CD4-positive, CD25-positive, alpha-beta regulatory T cell (primary cell): Measurements from ENCODE around the gene PARD3. TPM values are rescaled to one million over a fixed set of nuclear protein-coding genes. Genes with fewer than 3 reads are reported as not detected.
"Not testable (repeated sequence)": the region's sequence is repeated elsewhere in the genome, so short reads cannot be mapped to it uniquely, and the experiment has no call there.

Experiments
- ATAC-seq, 2 donors: fragments of 150-1000 bp; cut with Tn5 transposase; one replicate each; pipeline ENCODE4 v1.10.0; 2021; ENCODE audit warnings: low read depth in 2 of 2, moderate number of reproducible peaks in 2 of 2, moderate library complexity in 1 of 2
- DNase-seq, 3 donors: peaks; one replicate each; pipeline versions ENCODE4 v3.0.0 to v3.0.0-alpha.2; 2012 to 2022; ENCODE audit warnings: mixed read lengths in 1 of 3
- H3K27ac ChIP-seq: one replicate; pipeline ENCODE4 v1.7.0; 2013; ENCODE audit warnings: mild to moderate bottlenecking, low read length; ENCODE audit not compliant: insufficient read depth, poor library complexity, severe bottlenecking
- H3K27me3 ChIP-seq: one replicate; pipeline ENCODE4 v1.7.0; 2013; ENCODE audit warnings: low read length; ENCODE audit not compliant: control insufficient read depth, insufficient read depth
- H3K36me3 ChIP-seq: one replicate; pipeline ENCODE4 v1.7.0; 2013; ENCODE audit warnings: mild to moderate bottlenecking, low read length, moderate library complexity; ENCODE audit not compliant: control insufficient read depth, insufficient read depth
- H3K4me1 ChIP-seq: 2 replicates; pipeline ENCODE4 v1.7.0; 2013; ENCODE audit warnings: mild to moderate bottlenecking, low read length; ENCODE audit not compliant: insufficient read depth, control insufficient read depth, poor library complexity, severe bottlenecking
- H3K4me3 ChIP-seq: one replicate; pipeline ENCODE4 v1.7.0; 2013; ENCODE audit warnings: low read depth, mild to moderate bottlenecking, low read length, moderate library complexity
- H3K9me3 ChIP-seq, 2 experiments: 1 replicate in 1 of 2; 2 replicates in 1 of 2; pipeline ENCODE4 v1.7.0; 2013; ENCODE audit warnings: low read length in 2 of 2, mild to moderate bottlenecking in 1 of 2, moderate library complexity in 1 of 2; ENCODE audit not compliant: control insufficient read depth in 2 of 2
- H3K27ac Mint-ChIP-seq, 3 donors: one replicate each; pipeline ENCODE4 v1.8.0; 2020 to 2022; ENCODE audit warnings: mild to moderate bottlenecking in 3 of 3, mixed read lengths in 3 of 3, moderate library complexity in 2 of 3
- H3K27me3 Mint-ChIP-seq: one replicate; pipeline ENCODE4 v1.8.0; 2022; ENCODE audit warnings: mild to moderate bottlenecking, mixed read lengths
- H3K36me3 Mint-ChIP-seq: one replicate; pipeline ENCODE4 v1.8.0; 2020; ENCODE audit warnings: mixed read lengths
- H3K4me1 Mint-ChIP-seq, 4 donors: one replicate each; pipeline ENCODE4 v1.8.0; 2020 to 2022; ENCODE audit warnings: mixed read lengths in 4 of 4, mild to moderate bottlenecking in 1 of 4
- H3K4me3 Mint-ChIP-seq, 4 donors: one replicate each; pipeline ENCODE4 v1.8.0; 2020 to 2022; ENCODE audit warnings: mild to moderate bottlenecking in 4 of 4, mixed read lengths in 4 of 4, moderate library complexity in 3 of 4
- H3K9me3 Mint-ChIP-seq, 7 donors: one replicate each; pipeline ENCODE4 v1.8.0; 2020 to 2022; ENCODE audit warnings: mixed read lengths in 7 of 7, mild to moderate bottlenecking in 3 of 7, moderate library complexity in 2 of 7
- polyA plus RNA-seq, 4 donors: library from polyadenylated mRNA; unstranded; fragments of 300-500 nt; fragmentation: Illumina TruSeq; gene quantifications; one replicate each; pipeline ENCODE4 v1.2.3, GENCODE V29; 2021
- total RNA-seq: library from RNA; stranded (reverse); gene quantifications from one replicate; pipeline ENCODE4 v1.2.3, GENCODE V29; 2022

The PARD3 gene
- total and polyA plus RNA-seq, 5 donors from 2014 or later, result 0.08 to 0.79 TPM; not detected in 3

GRCh38 chr10:34275626-34276130, 539.4 kb downstream of the PARD3 start:
- Histone ChIP-seq H3K9me3 (no peaks in the 10 kb centered on the region), H3K4me3 (no peak overlapping the region), H3K36me3 (no peaks in the 10 kb centered on the region), H3K27ac (no peak overlapping the region), H3K4me1 (no peaks in the 10 kb centered on the region), H3K27me3 (no peaks in the 10 kb centered on the region)
- Mint-ChIP-seq H3K27ac (no peak overlapping the region), H3K27me3 (no peaks in the 10 kb centered on the region), H3K9me3 (peaks cover 0 to 3% (median 0%) of the 10 kb centered on the region in 7 donors), H3K4me3 (no peak overlapping the region), H3K4me1 (no peaks in the 10 kb centered on the region), H3K36me3 (no peaks in the 10 kb centered on the region)
- DNase-seq (no peak), ATAC-seq (no peak)

DNA sequence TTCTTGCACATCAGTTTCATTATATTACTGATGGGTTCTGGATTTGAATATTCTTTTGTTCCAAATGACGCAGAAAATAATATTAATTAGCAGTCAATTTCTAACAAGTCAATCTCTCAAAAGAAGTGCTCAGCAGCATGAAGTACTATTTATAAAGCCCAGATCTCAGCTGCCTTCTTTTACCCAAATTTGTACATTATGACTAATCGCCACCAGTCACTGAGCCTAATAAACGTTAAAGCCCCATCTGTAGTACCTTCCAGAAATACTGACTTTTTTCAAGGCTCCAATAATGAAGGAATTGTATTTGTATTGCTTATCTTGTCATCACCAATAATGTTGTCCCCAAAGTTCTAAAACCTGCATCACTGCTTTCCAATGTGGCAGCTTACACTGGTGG, 540.2 kb downstream of the PARD3 start:
- no peak overlapping the region for H3K27ac ChIP-seq
- Mint-ChIP-seq H3K9me3 (peaks cover 0 to 3% (median 0%) of the 10 kb centered on the region in 7 donors), H3K27me3 (no peaks in the 10 kb centered on the region), H3K4me3 (no peak overlapping the region), H3K4me1 (no peaks in the 10 kb centered on the region), H3K27ac (no peak overlapping the region), H3K36me3 (no peaks in the 10 kb centered on the region)
- no peaks in the 10 kb centered on the region for H3K9me3 ChIP-seq
- DNase-seq (no peak), ATAC-seq (no peak)
- H3K4me1 ChIP-seq, result no peaks in the 10 kb centered on the region
- H3K36me3 ChIP-seq, result no peaks in the 10 kb centered on the region
- H3K4me3 ChIP-seq, result no peak overlapping the region
- no peaks in the 10 kb centered on the region for H3K27me3 ChIP-seq

DNA sequence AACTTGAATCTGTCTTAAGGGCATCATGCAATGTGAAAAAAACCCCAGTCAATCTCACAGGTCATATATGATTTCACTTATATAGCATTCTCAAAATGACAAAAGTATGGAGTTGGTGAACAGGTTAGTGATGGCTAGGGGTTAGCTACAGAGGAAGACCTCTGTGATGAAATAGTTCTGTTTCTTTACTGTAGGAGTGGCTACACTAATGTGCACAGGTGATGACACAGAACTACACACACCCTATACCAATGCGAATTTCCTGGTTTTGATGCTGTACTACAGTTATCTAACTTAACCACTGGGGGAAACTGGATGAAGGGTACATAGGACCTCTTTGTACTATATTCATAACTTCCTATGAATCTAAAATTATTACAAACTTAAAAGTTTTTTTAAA, 541.8 kb downstream of the PARD3 start:
- no peaks in the 10 kb centered on the region for H3K36me3 ChIP-seq
- no peak for DNase-seq
- Mint-ChIP-seq H3K36me3 (no peaks in the 10 kb centered on the region), H3K4me3 (no peak overlapping the region), H3K27ac (no peak overlapping the region), H3K27me3 (no peaks in the 10 kb centered on the region), H3K4me1 (no peaks in the 10 kb centered on the region), H3K9me3 (peaks cover 0 to 3% (median 0%) of the 10 kb centered on the region in 7 donors)
- no peak for ATAC-seq
- H3K27ac ChIP-seq, result no peak overlapping the region
- H3K4me1 ChIP-seq, result no peaks in the 10 kb centered on the region
- no peaks in the 10 kb centered on the region for H3K27me3 ChIP-seq
- no peak overlapping the region for H3K4me3 ChIP-seq
- no peaks in the 10 kb centered on the region for H3K9me3 ChIP-seq

DNA sequence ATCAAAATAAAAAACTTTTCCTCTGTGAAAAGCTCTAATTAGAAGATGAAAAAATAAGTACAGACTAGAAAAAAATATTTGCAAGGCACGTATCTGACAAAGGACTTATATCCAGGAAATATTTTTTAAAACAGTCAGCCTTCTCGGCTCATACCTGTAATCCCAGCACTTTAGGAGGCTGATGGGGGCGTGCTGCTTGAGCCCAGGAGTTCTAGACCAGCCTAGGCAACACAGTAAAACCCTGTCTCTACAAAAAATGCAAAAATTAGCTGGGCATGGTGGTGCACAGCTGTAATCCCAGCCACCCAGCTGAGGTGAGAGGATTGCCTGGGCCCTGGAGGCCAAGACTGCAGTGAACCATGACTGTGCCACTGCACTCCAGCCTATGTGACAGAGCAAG, 542.8 kb downstream of the PARD3 start:
- H3K27me3 Mint-ChIP-seq, result no peaks in the 10 kb centered on the region
- H3K9me3 ChIP-seq, result no peaks in the 10 kb centered on the region

GRCh38 chr10:34268410-34268809, 546.7 kb downstream of the PARD3 start:
- H3K36me3 Mint-ChIP-seq, ATAC-seq, H3K27me3 Mint-ChIP-seq, H3K4me1 Mint-ChIP-seq, H3K4me1 ChIP-seq, H3K4me3 Mint-ChIP-seq, H3K27me3 ChIP-seq, H3K4me3 ChIP-seq, H3K9me3 ChIP-seq, H3K27ac Mint-ChIP-seq, H3K9me3 Mint-ChIP-seq, H3K27ac ChIP-seq, H3K36me3 ChIP-seq, DNase-seq: not testable (repeated sequence)

More for the DNA sequence above, 542.8 kb downstream of the PARD3 start:
- H3K27ac ChIP-seq, result no peak overlapping the region
- no peaks in the 10 kb centered on the region for H3K4me1 ChIP-seq
- Mint-ChIP-seq H3K27ac (no peak overlapping the region), H3K36me3 (no peaks in the 10 kb centered on the region), H3K4me1 (no peaks in the 10 kb centered on the region), H3K9me3 (peaks cover 0 to 5% (median 1%) of the 10 kb centered on the region in 7 donors), H3K4me3 (no peak overlapping the region)
- no peaks in the 10 kb centered on the region for H3K27me3 ChIP-seq
- no peak for DNase-seq
- ATAC-seq, result no peak
- H3K36me3 ChIP-seq, result no peaks in the 10 kb centered on the region
- no peak overlapping the region for H3K4me3 ChIP-seq

- no peak for ATAC-seq
- H3K4me1 Mint-ChIP-seq, result no peaks in the 10 kb centered on the region
Measured at GRCh38 chr10:34262985-34263384, 552.1 kb downstream of the PARD3 start.

DNA sequence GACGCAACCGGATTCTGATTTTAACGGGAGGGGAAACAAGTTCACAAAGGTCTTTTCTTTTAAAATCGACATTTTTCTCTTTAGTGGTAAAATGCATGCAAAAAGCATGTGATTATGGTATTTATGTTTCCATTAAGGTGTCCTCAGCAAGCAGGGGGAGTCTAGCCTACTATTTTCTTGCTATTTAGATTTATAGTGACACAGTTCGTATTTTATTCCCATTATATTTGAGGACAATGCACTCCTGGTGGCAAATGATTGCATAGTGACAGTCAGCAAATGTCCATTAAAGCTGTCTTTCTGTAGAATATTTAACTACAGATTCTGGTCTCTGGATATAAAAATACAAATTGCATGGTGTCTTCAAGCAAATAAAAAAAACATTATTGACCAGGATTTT, 554.2 kb downstream of the PARD3 start:
- no peaks in the 10 kb centered on the region for H3K27me3 ChIP-seq
- H3K36me3 Mint-ChIP-seq, result no peaks in the 10 kb centered on the region
- no peaks in the 10 kb centered on the region for H3K36me3 ChIP-seq
- H3K4me1 ChIP-seq, result no peaks in the 10 kb centered on the region
- no peak for ATAC-seq
- H3K4me3 Mint-ChIP-seq, result no peak overlapping the region
- H3K9me3 Mint-ChIP-seq, result peaks cover 0 to 1% (median 0%) of the 10 kb centered on the region in 7 donors
- no peaks in the 10 kb centered on the region for H3K9me3 ChIP-seq
- no peak overlapping the region for H3K27ac ChIP-seq
- no peaks in the 10 kb centered on the region for H3K27me3 Mint-ChIP-seq
- no peak overlapping the region for H3K27ac Mint-ChIP-seq
- DNase-seq, result no peak
- H3K4me1 Mint-ChIP-seq, result no peaks in the 10 kb centered on the region
- H3K4me3 ChIP-seq, result no peak overlapping the region

More at GRCh38 chr10:34262985-34263384, 552.1 kb downstream of the PARD3 start:
- H3K4me3 Mint-ChIP-seq, result no peak overlapping the region
- peaks cover 0 to 4% (median 0%) of the 10 kb centered on the region in 7 donors for H3K9me3 Mint-ChIP-seq
- no peak overlapping the region for H3K27ac Mint-ChIP-seq
- no peak for DNase-seq
- H3K27ac ChIP-seq, result no peak overlapping the region
- H3K4me3 ChIP-seq, result no peak overlapping the region
- H3K36me3 ChIP-seq, result no peaks in the 10 kb centered on the region
- no peaks in the 10 kb centered on the region for H3K4me1 ChIP-seq
- H3K27me3 ChIP-seq, result no peaks in the 10 kb centered on the region
- no peaks in the 10 kb centered on the region for H3K9me3 ChIP-seq
- H3K27me3 Mint-ChIP-seq, result no peaks in the 10 kb centered on the region
- no peaks in the 10 kb centered on the region for H3K36me3 Mint-ChIP-seq

DNA sequence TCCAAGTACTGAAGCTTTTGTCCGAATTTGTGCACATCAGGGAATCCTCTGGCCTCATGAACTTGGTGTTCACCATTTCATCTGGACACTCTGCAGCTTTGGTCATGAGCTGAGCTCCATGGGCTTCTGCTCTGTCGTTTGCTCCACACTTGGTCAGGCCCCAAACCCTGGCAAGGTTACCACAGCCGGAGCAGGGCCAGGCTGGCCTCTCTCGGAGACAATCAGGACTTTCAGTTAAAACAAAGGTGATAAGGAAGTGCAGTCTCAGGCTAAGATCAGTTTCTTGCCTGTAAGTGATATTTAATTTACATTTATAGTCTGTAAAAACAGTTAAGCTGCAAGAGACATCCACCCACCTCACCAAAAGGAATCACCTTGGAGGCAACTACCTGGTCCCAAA, 558.9 kb downstream of the PARD3 start:
- no peaks in the 10 kb centered on the region for H3K9me3 ChIP-seq
- no peak overlapping the region for H3K27ac ChIP-seq
- no peaks in the 10 kb centered on the region for H3K4me1 ChIP-seq
- Mint-ChIP-seq H3K36me3 (no peaks in the 10 kb centered on the region), H3K4me3 (no peak overlapping the region), H3K4me1 (no peaks in the 10 kb centered on the region), H3K9me3 (peaks cover 0 to 1% (median 0%) of the 10 kb centered on the region in 7 donors), H3K27me3 (no peaks in the 10 kb centered on the region), H3K27ac (no peak overlapping the region)
- DNase-seq, result no peak
- no peaks in the 10 kb centered on the region for H3K27me3 ChIP-seq
- no peaks in the 10 kb centered on the region for H3K36me3 ChIP-seq
- no peak for ATAC-seq
- no peak overlapping the region for H3K4me3 ChIP-seq
